BJ (cell line): ENCODE results near the gene RELT. TPM values are rescaled to one million over a fixed set of nuclear protein-coding genes. Genes with fewer than 3 reads are reported as not detected.

Source experiments
- CTCF ChIA-PET: fragments of 350-600 bp; formaldehyde crosslinking; extraction: SDS; loops from one replicate; lab custom pipeline; 2021; ENCODE audit warnings: antibody characterized with exemption, inconsistent platforms; lab: Yijun Ruan, JAX
- POLR2A ChIA-PET: fragments of 300-600 bp; sonication (Branson Sonifier 250); formaldehyde crosslinking; extraction: SDS; loops from one replicate; lab custom pipeline; 2021; ENCODE audit warnings: antibody characterized with exemption; lab: Charles Lee
- DNase-seq: peaks from one replicate; pipeline ENCODE4 v3.0.0-alpha.2; 2011; ENCODE audit warnings: low read depth
- H3K27me3 ChIP-seq: 2 replicates; pipeline ENCODE4 v1.6.0; 2011; ENCODE audit warnings: low read length; ENCODE audit not compliant: control insufficient read depth, insufficient read depth
- H3K36me3 ChIP-seq: 2 replicates; pipeline ENCODE4 v1.5.1; 2011; ENCODE audit warnings: low read length; ENCODE audit not compliant: control insufficient read depth, insufficient read depth
- H3K4me3 ChIP-seq: 2 replicates; pipeline ENCODE4 v1.5.1; 2011; ENCODE audit warnings: low read depth, mild to moderate bottlenecking, control low read depth, low read length
- polyA plus RNA-seq: library from polyadenylated mRNA; depleted of rRNA; stranded (reverse); fragments of >200 nt; gene quantifications from 2 replicates; pipeline ENCODE4 v1.2.3, GENCODE V29; 2011
- TF ChIP-seq, protein P1 (sequence below): IDR thresholded peaks from 2 replicates; pipeline ENCODE4 v1.5.1; 2011; ENCODE audit warnings: low read depth, mild to moderate bottlenecking, control low read depth, inconsistent platforms, low read length, moderate library complexity; ENCODE audit not compliant: insufficient read depth

RELT gene
- polyA plus RNA-seq, 1 experiment = 3.7 TPM

DNA sequence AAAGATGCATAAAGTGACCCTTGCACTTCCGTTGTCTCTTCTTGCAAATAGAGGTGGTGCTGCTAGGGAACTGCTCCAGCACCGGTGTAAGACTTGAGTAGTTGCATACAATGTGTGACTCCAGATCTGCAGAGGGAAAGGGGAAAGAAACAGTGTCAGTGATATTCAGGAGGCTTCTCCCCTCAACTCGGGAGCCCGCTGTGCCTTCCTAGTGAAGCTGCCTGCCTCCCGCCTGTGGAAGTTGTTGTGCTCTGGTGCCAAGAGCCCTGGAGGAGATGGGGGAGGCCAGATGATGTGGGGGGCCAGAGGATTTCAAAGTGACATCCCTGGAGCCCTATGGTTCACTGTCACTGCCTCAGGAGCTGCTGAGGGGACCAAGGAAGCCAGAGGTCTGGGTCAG lies 30.4 kb downstream of the RELT start:
- TF ChIP-seq, protein P1, sequence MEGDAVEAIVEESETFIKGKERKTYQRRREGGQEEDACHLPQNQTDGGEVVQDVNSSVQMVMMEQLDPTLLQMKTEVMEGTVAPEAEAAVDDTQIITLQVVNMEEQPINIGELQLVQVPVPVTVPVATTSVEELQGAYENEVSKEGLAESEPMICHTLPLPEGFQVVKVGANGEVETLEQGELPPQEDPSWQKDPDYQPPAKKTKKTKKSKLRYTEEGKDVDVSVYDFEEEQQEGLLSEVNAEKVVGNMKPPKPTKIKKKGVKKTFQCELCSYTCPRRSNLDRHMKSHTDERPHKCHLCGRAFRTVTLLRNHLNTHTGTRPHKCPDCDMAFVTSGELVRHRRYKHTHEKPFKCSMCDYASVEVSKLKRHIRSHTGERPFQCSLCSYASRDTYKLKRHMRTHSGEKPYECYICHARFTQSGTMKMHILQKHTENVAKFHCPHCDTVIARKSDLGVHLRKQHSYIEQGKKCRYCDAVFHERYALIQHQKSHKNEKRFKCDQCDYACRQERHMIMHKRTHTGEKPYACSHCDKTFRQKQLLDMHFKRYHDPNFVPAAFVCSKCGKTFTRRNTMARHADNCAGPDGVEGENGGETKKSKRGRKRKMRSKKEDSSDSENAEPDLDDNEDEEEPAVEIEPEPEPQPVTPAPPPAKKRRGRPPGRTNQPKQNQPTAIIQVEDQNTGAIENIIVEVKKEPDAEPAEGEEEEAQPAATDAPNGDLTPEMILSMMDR = no peak
- DNase-seq = no peak
- ChIA-PET CTCF (interaction anchor here (0.9 to 4.2 kb wide), 7 partner anchors 13 to 255 kb away, joined by 3 to 28 read pairs (median 4); no protein-coding TSS in a partner anchor), POLR2A (no interaction called here)
- H3K36me3 ChIP-seq = peaks cover 6% of the 10 kb centered on the region; the same call in 1 of the 2 replicates
- no peak overlapping the region for H3K4me3 ChIP-seq
- H3K27me3 ChIP-seq = no peaks in the 10 kb centered on the region

DNA sequence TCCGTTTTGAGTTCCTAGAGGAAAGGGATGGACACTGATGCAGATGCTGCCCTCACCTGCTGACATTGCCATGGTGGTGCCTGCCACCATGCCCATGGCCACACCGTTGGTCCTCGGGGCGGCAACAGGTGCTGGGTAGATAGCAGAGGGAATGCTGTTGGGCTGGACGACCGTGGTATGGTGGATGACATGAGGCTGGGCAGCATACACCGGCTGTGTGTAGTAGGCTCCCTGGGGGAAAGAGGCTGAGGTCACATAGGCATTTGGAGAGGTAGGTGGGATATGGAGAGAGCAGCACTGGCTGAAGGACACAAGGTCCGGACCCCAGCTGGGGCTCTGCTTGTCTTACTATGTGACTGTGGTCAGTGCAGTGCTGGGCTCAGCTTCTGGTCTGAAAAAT lies 33.2 kb downstream of the RELT start:
- peaks cover 6% of the 10 kb centered on the region; the same call in 1 of the 2 replicates for H3K36me3 ChIP-seq
- no peaks in the 10 kb centered on the region for H3K27me3 ChIP-seq
- no peak overlapping the region for H3K4me3 ChIP-seq
- TF ChIP-seq, protein P1 = no peak
- no peak for DNase-seq
- ChIA-PET CTCF (interaction anchor here (0.8 to 1.2 kb wide), 2 partner anchors 9 to 15 kb away, joined by 3 to 6 read pairs; no protein-coding TSS in a partner anchor), POLR2A (no interaction called here)

DNA sequence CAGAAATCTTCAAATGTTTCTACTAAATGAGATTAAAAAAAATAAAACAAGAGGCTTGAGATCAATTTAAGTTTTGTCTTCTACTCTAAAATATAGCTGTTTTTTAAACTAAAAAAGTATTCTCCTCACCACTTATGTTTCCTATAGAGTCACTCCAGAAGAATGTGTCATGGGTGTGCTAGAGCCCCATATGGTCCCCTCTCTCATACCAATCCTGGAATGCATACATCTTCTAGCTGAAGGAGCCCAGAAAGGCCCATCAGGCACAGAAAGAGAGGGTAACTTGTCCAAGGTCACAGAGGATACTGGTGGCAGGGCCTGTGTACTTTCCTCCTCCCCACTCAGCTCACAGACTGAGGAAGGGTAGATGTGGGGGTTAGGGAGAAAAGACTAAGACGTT lies 34.4 kb downstream of the RELT start:
- no peak overlapping the region for H3K4me3 ChIP-seq
- H3K36me3 ChIP-seq = peaks cover 3% of the 10 kb centered on the region; the same call in 1 of the 2 replicates
- CTCF ChIA-PET = interaction anchor here (0.6 to 1.4 kb wide), 6 partner anchors 10 to 659 kb away, joined by 3 to 6 read pairs (median 3); no protein-coding TSS in a partner anchor
- TF ChIP-seq, protein P1 = no peak
- H3K27me3 ChIP-seq = no peaks in the 10 kb centered on the region
- POLR2A ChIA-PET = interaction anchor here (0.6 kb wide), 1 partner anchor 47 kb away, joined by 4 read pairs; no protein-coding TSS in a partner anchor
- DNase-seq = no peak

DNA sequence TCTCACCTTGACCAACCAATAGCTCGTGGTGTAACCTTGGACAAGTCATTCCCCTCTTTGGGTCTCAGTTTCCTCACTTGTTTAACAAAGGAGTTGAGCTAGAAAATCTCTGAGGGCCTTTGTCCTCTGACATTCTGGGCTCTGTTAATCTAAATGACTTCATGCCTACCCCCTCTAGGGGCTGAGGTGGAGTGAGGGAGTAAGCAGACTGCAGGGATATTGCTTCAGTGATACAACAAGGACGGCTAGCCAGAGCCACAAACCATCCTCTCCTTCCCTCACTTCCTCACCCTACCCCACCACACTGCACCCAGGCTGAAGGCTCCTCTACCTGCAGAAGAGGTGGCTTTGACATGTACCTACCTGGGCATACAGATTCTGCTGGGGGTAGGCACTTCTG lies 34.8 kb downstream of the RELT start:
- H3K27me3 ChIP-seq = no peaks in the 10 kb centered on the region
- POLR2A ChIA-PET = interaction anchor here (0.6 kb wide), 1 partner anchor 46 kb away, joined by 4 read pairs; no protein-coding TSS in a partner anchor
- CTCF ChIA-PET = interaction anchor here (0.7 to 1.4 kb wide), 4 partner anchors 15 to 249 kb away, joined by 3 to 4 read pairs (median 3); no protein-coding TSS in a partner anchor

DNA sequence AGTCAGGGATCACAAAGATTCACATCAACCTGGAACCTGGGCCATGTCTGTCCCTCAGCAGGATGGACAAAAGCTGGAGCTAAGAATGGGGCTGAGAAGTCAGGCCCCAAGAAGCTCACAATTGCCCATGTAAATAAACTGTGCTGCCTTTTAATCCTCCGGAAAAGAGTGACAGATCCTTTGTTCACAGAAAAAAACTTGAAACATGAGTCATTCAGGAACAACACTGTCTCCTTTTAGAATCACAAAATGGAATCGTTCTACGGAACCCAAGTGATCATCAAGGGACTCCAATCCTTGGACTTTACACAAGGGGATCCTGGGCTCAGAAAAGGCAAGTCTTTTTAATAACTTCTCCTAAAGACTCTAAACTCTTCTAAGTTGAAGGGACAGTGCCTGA lies 36.1 kb downstream of the RELT start:
- ChIA-PET CTCF (interaction anchor here (1.4 to 1.9 kb wide), 2 partner anchors 13 to 19 kb away, joined by 3 to 7 read pairs; no protein-coding TSS in a partner anchor), POLR2A (no interaction called here)
- Histone ChIP-seq H3K27me3 (no peaks in the 10 kb centered on the region), H3K4me3 (no peak overlapping the region), H3K36me3 (no peaks in the 10 kb centered on the region)
- TF ChIP-seq, protein P1 = no peak
- no peak for DNase-seq

More for the DNA sequence above, 34.8 kb downstream of the RELT start:
- TF ChIP-seq, protein P1 = no peak
- no peaks in the 10 kb centered on the region for H3K36me3 ChIP-seq
- H3K4me3 ChIP-seq = no peak overlapping the region
- no peak for DNase-seq
